ENCODE measurements around the gene PTPRR.

Gene PTPRR

GRCh38 chr12:70667253-70667652 is 253.3 kb downstream of the PTPRR start:
- ChIA-PET CTCF (no interaction called here), POLR2A (no interaction called here)
- no peak for TF ChIP-seq NFRKB (IDR thresholded peaks at IDR 0.05)
- no peak for TF ChIP-seq ELF4 (IDR thresholded peaks at IDR 0.05)
- no peak for TF ChIP-seq TARDBP (IDR thresholded peaks at IDR 0.05)
- TF ChIP-seq BHLHE40 (IDR thresholded peaks at IDR 0.05; ENCODE audit: borderline replicate concordance), result no peak
- no peak for DNase-seq (ENCODE audit: extremely low spot score)

GRCh38 chr12:70666364-70666763 is 254.2 kb downstream of the PTPRR start:
- CTCF ChIA-PET, result no interaction called here
- TF ChIP-seq CTBP1 (IDR thresholded peaks at IDR 0.05; ENCODE audit: borderline replicate concordance) (no peak), SUZ12 (IDR thresholded peaks at IDR 0.05) (no peak), ELF4 (IDR thresholded peaks at IDR 0.05) (no peak), SP1 (IDR thresholded peaks at IDR 0.05) (no peak), FOXK2 (IDR thresholded peaks at IDR 0.05) (no peak), NFRKB (IDR thresholded peaks at IDR 0.05) (no peak), ZNF384 (IDR thresholded peaks at IDR 0.05) (no peak), FOXM1 (IDR thresholded peaks at IDR 0.05; ENCODE audit: borderline replicate concordance) (no peak), L3MBTL2 (conservative IDR thresholded peaks at IDR 0.05) (no peak)
- POLR2A ChIA-PET, result no interaction called here
- DNase-seq (ENCODE audit: extremely low spot score), result no peak

- CTCF ChIA-PET, result no interaction called here
- no peak for DNase-seq (ENCODE audit: extremely low spot score)
- POLR2A ChIA-PET, result no interaction called here
- no peak for TF ChIP-seq PKNOX1 (IDR thresholded peaks at IDR 0.05)
- no peak for TF ChIP-seq NFRKB (IDR thresholded peaks at IDR 0.05)
- TF ChIP-seq SP1 (IDR thresholded peaks at IDR 0.05), result no peak
- TF ChIP-seq ELF4 (IDR thresholded peaks at IDR 0.05), result no peak
- no peak for TF ChIP-seq TARDBP (IDR thresholded peaks at IDR 0.05)
- TF ChIP-seq FOXK2 (IDR thresholded peaks at IDR 0.05), result no peak
- TF ChIP-seq HDGF (IDR thresholded peaks at IDR 0.05; ENCODE audit: borderline replicate concordance), result no peak
- no peak for TF ChIP-seq FOXM1 (IDR thresholded peaks at IDR 0.05; ENCODE audit: borderline replicate concordance)
- TF ChIP-seq L3MBTL2 (conservative IDR thresholded peaks at IDR 0.05), result no peak
- no peak for TF ChIP-seq BHLHE40 (IDR thresholded peaks at IDR 0.05; ENCODE audit: borderline replicate concordance)
- no peak for TF ChIP-seq ZNF384 (IDR thresholded peaks at IDR 0.05)
- no peak for TF ChIP-seq FOXA1 (IDR thresholded peaks at IDR 0.05)
- no peak for TF ChIP-seq SUZ12 (IDR thresholded peaks at IDR 0.05)
- TF ChIP-seq ARNT (IDR thresholded peaks at IDR 0.05), result no peak
- no peak for TF ChIP-seq CTBP1 (IDR thresholded peaks at IDR 0.05; ENCODE audit: borderline replicate concordance)
- TF ChIP-seq LEF1 (IDR thresholded peaks at IDR 0.05; ENCODE audit: borderline replicate concordance), result no peak
Measured at GRCh38 chr12:70664465-70664881, 256.1 kb downstream of the PTPRR start.

- ChIA-PET CTCF (no interaction called here), POLR2A (no interaction called here)
- no peak for DNase-seq (ENCODE audit: extremely low spot score)
- no peak for TF ChIP-seq BHLHE40 (IDR thresholded peaks at IDR 0.05; ENCODE audit: borderline replicate concordance)
- no peak for TF ChIP-seq SP1 (IDR thresholded peaks at IDR 0.05)
- TF ChIP-seq FOXK2 (IDR thresholded peaks at IDR 0.05), result no peak
- TF ChIP-seq L3MBTL2 (conservative IDR thresholded peaks at IDR 0.05), result no peak
- no peak for TF ChIP-seq LEF1 (IDR thresholded peaks at IDR 0.05; ENCODE audit: borderline replicate concordance)
- TF ChIP-seq ARNT (IDR thresholded peaks at IDR 0.05), result no peak
- TF ChIP-seq PKNOX1 (IDR thresholded peaks at IDR 0.05), result no peak
- TF ChIP-seq HDGF (IDR thresholded peaks at IDR 0.05; ENCODE audit: borderline replicate concordance), result no peak
- TF ChIP-seq FOXM1 (IDR thresholded peaks at IDR 0.05; ENCODE audit: borderline replicate concordance), result no peak
- TF ChIP-seq NFRKB (IDR thresholded peaks at IDR 0.05), result no peak
- no peak for TF ChIP-seq CTBP1 (IDR thresholded peaks at IDR 0.05; ENCODE audit: borderline replicate concordance)
- no peak for TF ChIP-seq FOXA1 (IDR thresholded peaks at IDR 0.05)
- no peak for TF ChIP-seq SUZ12 (IDR thresholded peaks at IDR 0.05)
- no peak for TF ChIP-seq ZNF384 (IDR thresholded peaks at IDR 0.05)
- TF ChIP-seq ELF4 (IDR thresholded peaks at IDR 0.05), result no peak
Measured at GRCh38 chr12:70663838-70664237, 256.7 kb downstream of the PTPRR start.

- ChIA-PET CTCF (interaction anchor here (0.5 kb wide), 1 partner anchor 56 kb away, joined by 6 read pairs; no protein-coding TSS in a partner anchor), POLR2A (no interaction called here)
- no peak for DNase-seq (ENCODE audit: extremely low spot score)
Measured at GRCh38 chr12:70661466-70662161, 258.9 kb downstream of the PTPRR start.

More at GRCh38 chr12:70661466-70662161, 258.9 kb downstream of the PTPRR start:
- TF ChIP-seq ELF4 (IDR thresholded peaks at IDR 0.05) (no peak), FOXM1 (IDR thresholded peaks at IDR 0.05; ENCODE audit: borderline replicate concordance) (no peak), NFRKB (IDR thresholded peaks at IDR 0.05) (no peak), LEF1 (IDR thresholded peaks at IDR 0.05; ENCODE audit: borderline replicate concordance) (no peak), BHLHE40 (IDR thresholded peaks at IDR 0.05; ENCODE audit: borderline replicate concordance) (no peak), FOXK2 (IDR thresholded peaks at IDR 0.05) (no peak), HDGF (IDR thresholded peaks at IDR 0.05; ENCODE audit: borderline replicate concordance) (no peak), SP1 (IDR thresholded peaks at IDR 0.05) (no peak), ARNT (IDR thresholded peaks at IDR 0.05) (no peak), L3MBTL2 (conservative IDR thresholded peaks at IDR 0.05) (no peak), SUZ12 (IDR thresholded peaks at IDR 0.05) (no peak), TARDBP (IDR thresholded peaks at IDR 0.05) (no peak), FOXA1 (IDR thresholded peaks at IDR 0.05) (no peak), PKNOX1 (IDR thresholded peaks at IDR 0.05) (no peak), CTBP1 (IDR thresholded peaks at IDR 0.05; ENCODE audit: borderline replicate concordance) (no peak), ZNF384 (IDR thresholded peaks at IDR 0.05) (no peak)

Measured in HEK293T (cell line).